Keratinocyte (primary cell): Measurements from ENCODE around the gene RGS9. TPM values are rescaled to one million over a fixed set of nuclear protein-coding genes. Genes with fewer than 3 reads are reported as not detected.

Experiments
- DNase-seq: peaks from one replicate; pipeline ENCODE4 v3.0.0-alpha.2; 2011; ENCODE audit warnings: low read depth, missing footprints, low spot score
- FAIRE-seq: peaks from 2 replicates; lab custom pipeline; 2011; peaks lifted over from hg19 to GRCh38; lab: Jason Lieb, UNC
- H2AFZ ChIP-seq: 2 replicates; pipeline ENCODE4 v1.6.0; 2012; ENCODE audit warnings: low read length, control low read depth, inconsistent platforms; ENCODE audit not compliant: control insufficient read depth
- H3K27ac ChIP-seq: 2 replicates; pipeline ENCODE4 v1.5.1; 2011; ENCODE audit warnings: low read length; ENCODE audit not compliant: control insufficient read depth, insufficient read depth
- H3K27me3 ChIP-seq: 3 replicates; pipeline ENCODE4 v1.6.0; 2011; ENCODE audit warnings: low read length; ENCODE audit not compliant: control insufficient read depth, insufficient read depth; ENCODE audit errors: extremely low read depth
- H3K36me3 ChIP-seq, 2 experiments: 2 replicates in 1 of 2; 3 replicates in 1 of 2; pipeline ENCODE4 v1.5.1; 2011; ENCODE audit warnings: low read length in 2 of 2, mild to moderate bottlenecking in 1 of 2; ENCODE audit not compliant: control insufficient read depth in 2 of 2, insufficient read depth in 2 of 2; ENCODE audit errors: extremely low read depth in 1 of 2
- H3K4me1 ChIP-seq: 3 replicates; pipeline ENCODE4 v1.5.1; 2011; ENCODE audit warnings: low read length; ENCODE audit not compliant: control insufficient read depth, insufficient read depth; ENCODE audit errors: extremely low read depth
- H3K4me2 ChIP-seq: 3 replicates; pipeline ENCODE4 v1.6.0; 2011; ENCODE audit warnings: low read depth, low read length; ENCODE audit not compliant: control insufficient read depth, insufficient read depth; ENCODE audit errors: extremely low read depth
- H3K4me3 ChIP-seq, 3 experiments: fragments of 200-600 bp in 1 of 3; sonication (generic) in 1 of 3; 2 replicates in 2 of 3; 3 replicates in 1 of 3; pipeline ENCODE4 v1.5.1; 2011 to 2016; ENCODE audit warnings: low read length in 3 of 3, mild to moderate bottlenecking in 3 of 3, control low read depth in 2 of 3, inconsistent platforms in 1 of 3, low read depth in 1 of 3, mixed read lengths in 1 of 3, mixed run types in 1 of 3, moderate library complexity in 1 of 3; ENCODE audit not compliant: control insufficient read depth in 2 of 3, insufficient read depth in 2 of 3; ENCODE audit errors: extremely low read depth in 1 of 3
- H3K79me2 ChIP-seq: 2 replicates; pipeline ENCODE4 v1.6.0; 2012; ENCODE audit warnings: low read length; ENCODE audit not compliant: control insufficient read depth, insufficient read depth
- H3K9ac ChIP-seq: 3 replicates; pipeline ENCODE4 v1.6.0; 2011; ENCODE audit warnings: low read length; ENCODE audit not compliant: control insufficient read depth, insufficient read depth; ENCODE audit errors: extremely low read depth
- H3K9me1 ChIP-seq: 3 replicates; pipeline ENCODE4 v1.6.0; 2011; ENCODE audit warnings: low read length; ENCODE audit not compliant: control insufficient read depth, insufficient read depth; ENCODE audit errors: extremely low read depth
- H3K9me3 ChIP-seq: 2 replicates; pipeline ENCODE4 v1.5.1; 2012; ENCODE audit warnings: low read depth, low read length; ENCODE audit not compliant: control insufficient read depth
- H4K20me1 ChIP-seq: 3 replicates; pipeline ENCODE4 v1.6.0; 2011; ENCODE audit warnings: low read length; ENCODE audit not compliant: control insufficient read depth, insufficient read depth; ENCODE audit errors: extremely low read depth
- EZH2 ChIP-seq: IDR thresholded peaks from one replicate; pipeline ENCODE4 v1.6.1; 2012; ENCODE audit warnings: inconsistent platforms, mild to moderate bottlenecking, low read length, moderate library complexity
- dilution Hi-C: fragments of 300-500 bp; cut with MboI; formaldehyde crosslinking; loops from one replicate; pipeline ENCODE4 v1.7.0; 2020; ENCODE audit warnings: low sequenced_read_pairs; ENCODE audit not compliant: extremely low pct_ligation_motif_present
- polyA plus RNA-seq, 5 experiments: library from polyadenylated mRNA; depleted of rRNA in 3 of 5; stranded (reverse) in 3 of 5; stranded (forward) in 1 of 5; unstranded in 1 of 5; fragments of >200 nt; gene quantifications; 1 replicate in 1 of 5; 2 replicates in 3 of 5; 3 replicates in 1 of 5; pipeline versions ENCODE4 v1.2.1 to v1.2.3, GENCODE V29; 2011 to 2012; ENCODE audit warnings: missing spikeins in 2 of 5, low read depth in 1 of 5, low replicate concordance in 1 of 5
- TF ChIP-seq, protein P1 (sequence below), 3 experiments: IDR thresholded peaks in 1 of 3; conservative IDR thresholded peaks in 1 of 3; optimal IDR thresholded peaks in 1 of 3; 2 replicates in 2 of 3; 3 replicates in 1 of 3; pipeline versions ENCODE3 to v1.5.1; 2011; ENCODE audit warnings: low read length in 3 of 3, mild to moderate bottlenecking in 3 of 3, moderate library complexity in 2 of 3, control low read depth in 1 of 3, inconsistent platforms in 1 of 3; ENCODE audit not compliant: insufficient read depth in 2 of 3; ENCODE audit errors: extremely low read depth in 1 of 3

The RGS9 gene
- polyA plus RNA-seq, 1 donor (not counting 4 experiments of a cell fraction or from before 2014, with no cell fraction given) = 4.8 TPM

DNA sequence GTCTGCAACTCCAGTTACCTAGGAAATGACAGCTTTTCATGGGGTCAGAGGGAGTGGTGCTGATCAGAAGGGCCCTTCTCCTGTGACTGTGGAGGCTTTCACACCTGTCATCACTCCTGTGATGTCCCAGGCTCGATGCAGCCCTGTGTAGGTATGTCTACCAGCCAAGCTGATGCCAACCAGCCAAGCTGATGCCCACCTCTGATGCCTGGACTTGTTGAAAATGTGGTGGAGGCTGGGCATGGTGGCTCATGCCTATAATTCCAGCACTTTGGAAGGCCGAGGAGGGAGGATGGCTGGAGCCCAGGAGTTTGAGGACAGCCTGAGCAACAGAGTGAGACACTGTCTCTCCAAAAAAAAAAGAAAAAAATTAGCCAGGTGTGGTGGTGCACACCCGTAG is 33.7 kb upstream of the RGS9 start:
- Histone ChIP-seq H3K9ac (no peak overlapping the region), H4K20me1 (no peaks in the 10 kb centered on the region), H3K4me2 (no peak overlapping the region), H3K36me3 (no peaks in the 10 kb centered on the region), H3K27ac (no peak overlapping the region), H3K79me2 (no peaks in the 10 kb centered on the region), H2AFZ (no peak overlapping the region), H3K27me3 (no peaks in the 10 kb centered on the region), H3K9me3 (no peaks in the 10 kb centered on the region), H3K9me1 (peaks cover 2% of the 10 kb centered on the region), H3K4me3 (no peak overlapping the region), H3K4me1 (peaks cover 46% of the 10 kb centered on the region)
- dilution Hi-C loops = no loop called here
- no peak for FAIRE-seq
- no peak for TF ChIP-seq EZH2
- TF ChIP-seq, protein P1, sequence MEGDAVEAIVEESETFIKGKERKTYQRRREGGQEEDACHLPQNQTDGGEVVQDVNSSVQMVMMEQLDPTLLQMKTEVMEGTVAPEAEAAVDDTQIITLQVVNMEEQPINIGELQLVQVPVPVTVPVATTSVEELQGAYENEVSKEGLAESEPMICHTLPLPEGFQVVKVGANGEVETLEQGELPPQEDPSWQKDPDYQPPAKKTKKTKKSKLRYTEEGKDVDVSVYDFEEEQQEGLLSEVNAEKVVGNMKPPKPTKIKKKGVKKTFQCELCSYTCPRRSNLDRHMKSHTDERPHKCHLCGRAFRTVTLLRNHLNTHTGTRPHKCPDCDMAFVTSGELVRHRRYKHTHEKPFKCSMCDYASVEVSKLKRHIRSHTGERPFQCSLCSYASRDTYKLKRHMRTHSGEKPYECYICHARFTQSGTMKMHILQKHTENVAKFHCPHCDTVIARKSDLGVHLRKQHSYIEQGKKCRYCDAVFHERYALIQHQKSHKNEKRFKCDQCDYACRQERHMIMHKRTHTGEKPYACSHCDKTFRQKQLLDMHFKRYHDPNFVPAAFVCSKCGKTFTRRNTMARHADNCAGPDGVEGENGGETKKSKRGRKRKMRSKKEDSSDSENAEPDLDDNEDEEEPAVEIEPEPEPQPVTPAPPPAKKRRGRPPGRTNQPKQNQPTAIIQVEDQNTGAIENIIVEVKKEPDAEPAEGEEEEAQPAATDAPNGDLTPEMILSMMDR (optimal IDR thresholded peaks at IDR 0.05 in 1 of 3, IDR thresholded peaks at IDR 0.05 in 1 of 3, conservative IDR thresholded peaks at IDR 0.05 in 1 of 3; ENCODE audit: extremely low read depth in 1 of 3, insufficient read depth in 2 of 3, low read length in 3 of 3) = no peak
- no peak for DNase-seq

- no peak overlapping the region for H3K9ac ChIP-seq
- H3K9me1 ChIP-seq = peaks cover 2% of the 10 kb centered on the region
- H2AFZ ChIP-seq = no peak overlapping the region
- TF ChIP-seq EZH2 = no peak
- TF ChIP-seq, protein P1 (optimal IDR thresholded peaks at IDR 0.05 in 1 of 3, IDR thresholded peaks at IDR 0.05 in 1 of 3, conservative IDR thresholded peaks at IDR 0.05 in 1 of 3; ENCODE audit: extremely low read depth in 1 of 3, insufficient read depth in 2 of 3, low read length in 3 of 3) = no peak
- peak overlapping the region; percentile 12 for H3K4me2 ChIP-seq
- H4K20me1 ChIP-seq = no peaks in the 10 kb centered on the region
- no peak overlapping the region for H3K4me3 ChIP-seq
- H3K27me3 ChIP-seq = no peaks in the 10 kb centered on the region
- no peaks in the 10 kb centered on the region for H3K36me3 ChIP-seq
- H3K4me1 ChIP-seq = peaks cover 45% of the 10 kb centered on the region
- no peak for DNase-seq
- FAIRE-seq = no peak
- H3K27ac ChIP-seq = no peak overlapping the region
- no peaks in the 10 kb centered on the region for H3K79me2 ChIP-seq
- dilution Hi-C loops = no loop called here
- no peaks in the 10 kb centered on the region for H3K9me3 ChIP-seq
Observed at GRCh38 chr17:65103896-65104295, 33.3 kb upstream of the RGS9 start.
